Subcutaneous adipose tissue (tissue), 4 donors: ENCODE measurements around the gene USP15. TPM values are rescaled to one million over a fixed set of nuclear protein-coding genes. Genes with fewer than 3 reads are reported as not detected.

Experiments
- CTCF ChIP-seq: fragments of 450-650 bp; IDR thresholded peaks from one replicate; pipeline ENCODE4 v1.5.1; 2016; ENCODE audit warnings: low read depth, mild to moderate bottlenecking, control low read depth, antibody characterized with exemption, moderate library complexity
- total RNA-seq, 4 donors: library from RNA; depleted of rRNA; stranded (reverse); fragments of >200 nt; gene quantifications; one replicate each; pipeline ENCODE4 v1.1.0, GENCODE V29; 2016

USP15 gene
- total RNA-seq, 4 donors from 2014 or later: 88.5 to 288 (median 158) TPM

- TF ChIP-seq CTCF: no peak
Observed at GRCh38 chr12:62258231-62258630, 2.0 kb upstream of the USP15 start.

GRCh38 chr12:62258941-62259630, 1.1 kb upstream of the USP15 start:
- no peak for TF ChIP-seq CTCF

GRCh38 chr12:62259631-62259992, 592 bp upstream of the USP15 start:
- TF ChIP-seq CTCF: no peak

- no peak for TF ChIP-seq CTCF
Observed at GRCh38 chr12:62260733-62261683, 804 bp downstream of the USP15 start.

GRCh38 chr12:62261876-62262517, 1.8 kb downstream of the USP15 start:
- no peak for TF ChIP-seq CTCF

- no peak for TF ChIP-seq CTCF
Observed at GRCh38 chr12:62263232-62263631, 3.0 kb downstream of the USP15 start.

- no peak for TF ChIP-seq CTCF
Observed at GRCh38 chr12:62263966-62264365, 3.8 kb downstream of the USP15 start.
